ENCODE data around the gene SCG2.
"Not testable (repeated sequence)": the region's sequence is repeated elsewhere in the genome, so short reads cannot be mapped to it uniquely, and the experiment has no call there.

The SCG2 gene

DNA sequence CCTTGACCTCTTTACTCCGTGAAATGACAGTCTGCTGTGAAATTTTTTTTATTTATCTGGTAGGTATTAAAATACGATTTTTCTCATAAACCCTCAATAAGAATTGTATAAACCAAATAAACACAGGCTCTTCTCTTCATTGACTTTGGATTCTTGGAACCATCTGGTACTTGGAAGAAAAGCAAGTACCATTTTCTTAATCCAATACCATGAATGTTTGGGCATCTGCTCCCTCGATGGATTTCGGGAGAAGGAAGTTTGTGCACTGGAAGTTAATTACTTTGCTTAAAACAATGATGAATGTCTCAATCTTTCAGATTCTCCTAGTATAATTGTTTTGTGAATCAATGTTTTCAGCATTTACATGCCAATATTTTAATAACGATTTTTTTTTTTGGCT, 5.3 kb upstream of the SCG2 start:
- no peak for DNase-seq

DNA sequence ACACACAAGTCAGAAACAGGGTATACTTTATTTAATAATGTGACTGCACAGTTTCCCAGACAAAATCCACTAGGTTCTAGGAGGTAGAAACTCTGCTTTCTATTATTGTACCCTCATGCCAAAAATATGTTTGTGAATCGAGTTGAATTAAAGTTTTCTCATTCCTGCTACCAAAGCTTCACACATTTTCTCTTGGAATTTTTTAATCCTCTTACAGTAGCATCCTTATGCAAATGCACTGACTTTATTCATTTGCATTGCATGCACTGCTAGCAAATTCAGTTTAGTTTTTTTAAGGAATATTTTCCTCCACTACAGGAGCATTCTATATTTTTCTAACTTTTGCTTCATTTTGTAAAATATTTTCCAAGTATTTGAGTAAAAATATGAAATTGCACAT, 4.8 kb upstream of the SCG2 start:
- no peak for DNase-seq

DNA sequence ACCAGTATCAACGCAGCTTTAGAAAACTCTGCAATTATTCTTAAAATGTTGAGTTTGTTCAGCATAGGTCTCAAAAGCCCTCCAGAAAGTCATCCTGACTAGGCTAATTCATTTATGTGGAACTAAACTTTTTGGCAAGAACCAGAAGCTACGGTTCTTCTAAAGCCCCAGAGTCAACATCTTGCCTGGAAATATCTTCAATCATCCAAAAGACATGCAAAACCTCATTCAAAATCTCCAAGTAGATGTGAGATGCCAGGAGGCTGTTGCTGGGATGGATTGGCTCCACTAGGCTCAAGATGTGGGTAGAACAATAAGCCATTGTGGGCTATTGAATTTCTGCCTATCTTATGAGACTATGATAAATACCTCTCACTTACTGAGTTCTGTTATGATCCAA, 2.1 kb upstream of the SCG2 start:
- DNase-seq, result no peak

DNA sequence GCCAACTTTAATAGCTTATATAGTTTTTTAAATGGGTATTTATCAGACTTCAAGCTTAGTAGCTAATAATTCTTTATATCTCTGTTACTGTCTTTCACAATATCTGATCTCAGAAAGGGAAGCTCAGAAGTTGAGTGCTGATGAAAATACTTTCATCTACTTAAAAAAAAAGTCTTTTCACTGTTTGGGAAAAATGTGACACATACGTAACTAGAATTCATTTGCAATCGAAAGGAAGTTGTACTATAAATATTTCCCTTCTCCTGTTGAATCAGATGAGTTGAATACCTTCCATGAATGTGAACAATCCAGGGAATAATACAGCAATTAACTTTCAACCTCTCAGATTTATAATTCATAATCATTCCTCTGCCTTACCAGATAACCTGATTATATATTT, 811 bp upstream of the SCG2 start:
- DNase-seq, result no peak

DNA sequence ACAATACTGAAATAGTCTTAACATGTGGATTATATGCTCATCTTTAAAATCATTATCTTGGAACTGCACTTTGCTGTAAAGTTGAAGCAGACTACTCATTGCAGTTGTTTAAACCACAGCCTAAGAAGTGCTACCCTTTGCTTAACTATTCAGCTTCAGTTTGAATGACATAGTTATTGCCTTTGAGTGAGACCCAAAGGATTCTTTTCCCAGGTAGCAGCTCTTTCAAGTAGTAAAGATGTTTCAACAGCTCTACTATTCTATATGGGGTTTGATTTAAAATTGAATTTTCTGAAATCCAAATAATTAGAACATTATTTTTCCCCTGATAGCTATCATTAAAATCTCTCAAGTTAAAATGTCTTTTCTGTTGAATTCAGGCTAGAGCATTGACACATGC, 1.1 kb downstream of the SCG2 start:
- DNase-seq, result no peak

DNA sequence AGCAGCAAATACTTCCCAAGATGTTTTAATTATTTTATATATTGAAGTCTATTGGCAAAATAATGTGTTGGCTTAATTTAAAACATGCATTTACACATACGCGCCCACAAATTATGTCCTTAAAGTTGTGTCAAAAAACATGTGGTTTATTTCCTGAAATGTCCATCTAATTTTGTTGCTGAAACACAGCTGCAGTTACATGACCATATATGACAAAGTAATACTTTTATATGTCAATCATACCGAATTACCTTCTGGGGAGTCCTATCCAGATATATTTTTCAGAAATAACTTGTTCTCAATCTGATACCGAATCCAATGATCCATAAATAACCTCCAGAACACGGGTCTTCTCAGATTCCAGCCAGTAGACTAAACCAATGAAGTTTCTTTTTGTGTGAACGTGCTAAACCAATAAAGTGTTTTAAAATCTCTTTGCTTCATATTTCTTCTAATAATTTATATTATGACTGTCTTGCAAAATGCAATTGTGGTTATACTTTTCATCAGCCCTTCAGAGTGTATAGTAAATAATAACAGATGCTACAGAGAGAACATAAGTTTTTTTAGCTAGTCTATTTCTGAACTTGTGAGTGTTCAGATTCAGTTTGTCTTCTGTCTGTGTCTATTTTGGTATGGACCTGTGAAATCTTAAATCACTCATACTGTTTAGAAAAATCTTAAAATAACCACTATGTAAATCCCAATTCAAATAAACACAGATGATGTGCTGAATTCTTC, 2.4 kb downstream of the SCG2 start:
- DNase-seq, result no peak

DNA sequence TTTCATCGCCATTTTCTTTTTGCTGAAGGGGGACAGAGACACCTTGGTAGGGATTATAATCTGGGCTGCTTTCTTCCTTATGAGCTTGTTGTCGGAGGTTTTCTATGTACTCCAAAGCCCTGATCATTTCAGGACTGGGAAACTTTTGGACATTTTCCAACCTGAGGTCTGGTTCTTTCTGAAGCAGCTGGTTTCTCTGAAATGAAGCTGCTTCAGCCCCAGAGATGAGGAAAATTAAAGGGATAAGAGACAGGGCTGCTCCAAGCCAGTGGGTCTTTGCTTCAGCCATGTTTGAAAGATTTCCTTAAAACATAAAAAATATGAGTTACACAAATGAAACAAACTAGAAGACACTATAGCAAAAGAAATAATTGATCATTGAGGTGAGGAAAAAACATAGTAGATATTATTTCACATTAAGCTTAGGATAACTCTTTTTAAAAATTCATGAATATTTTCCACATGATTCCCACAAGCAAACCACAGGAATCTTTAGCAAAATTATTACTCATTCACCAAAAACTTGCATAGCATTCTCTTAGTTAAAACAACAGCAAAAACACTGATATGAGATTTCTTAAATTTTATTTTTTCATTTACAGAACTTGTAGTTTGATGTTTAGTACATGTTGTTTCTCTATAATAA, 3.0 kb downstream of the SCG2 start:
- DNase-seq, result no peak

DNA sequence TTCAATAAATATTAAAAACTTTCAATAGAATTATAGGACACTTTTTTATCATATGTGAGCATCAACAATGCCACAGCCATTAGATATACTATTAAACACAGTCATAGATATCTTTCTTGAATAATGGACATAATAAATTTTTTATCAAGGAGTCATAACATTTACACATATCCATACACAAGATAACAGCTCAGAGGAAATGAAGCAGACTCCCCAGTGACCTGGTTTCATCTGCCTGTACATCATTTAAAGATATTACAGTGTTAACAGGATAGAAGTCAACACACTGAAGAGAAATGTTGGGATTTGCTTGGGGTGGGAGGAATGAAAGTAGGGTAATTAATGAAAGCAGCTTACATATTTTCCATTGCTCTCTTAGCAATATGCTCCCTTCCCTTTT, 5.1 kb downstream of the SCG2 start:
- DNase-seq, result no peak

DNA sequence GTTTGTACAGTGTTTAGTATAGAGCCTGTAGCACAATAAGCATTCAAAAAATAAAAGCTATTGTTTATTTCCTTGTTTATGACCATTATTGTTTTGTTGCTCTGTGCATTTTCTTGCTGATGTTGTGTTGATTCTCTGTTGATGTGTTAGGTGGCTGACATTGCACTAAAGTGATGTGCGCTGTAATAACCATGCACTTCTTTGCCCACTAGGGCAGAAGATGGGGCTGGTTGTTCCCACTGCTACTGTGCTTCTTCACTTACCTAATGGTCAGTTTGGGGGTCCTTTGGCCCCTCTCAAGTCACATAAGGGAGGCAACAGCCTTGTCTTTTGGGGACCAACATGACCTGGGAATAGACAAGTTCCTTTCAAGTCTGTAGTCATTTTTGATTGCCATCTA, 6.0 kb downstream of the SCG2 start:
- no peak for DNase-seq

DNA sequence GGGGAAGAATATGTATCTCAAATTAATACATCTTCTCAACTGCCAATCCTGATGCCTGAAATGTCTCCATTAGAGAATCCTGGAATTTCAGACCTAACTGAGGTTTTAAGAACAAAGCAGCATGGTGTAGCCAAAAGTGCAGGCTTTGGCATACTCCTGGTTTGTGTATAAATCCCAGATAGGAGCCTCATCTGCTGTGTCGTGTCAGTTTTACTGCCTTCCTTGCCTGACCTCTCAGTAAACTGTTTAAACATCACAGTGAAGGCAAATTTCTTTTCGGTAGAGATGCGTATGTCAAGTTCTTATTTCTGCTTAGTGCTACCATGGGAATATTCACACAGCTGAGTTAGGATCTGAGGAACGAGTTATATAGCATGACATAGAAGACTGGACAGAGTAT, 7.3 kb downstream of the SCG2 start:
- DNase-seq, result no peak

DNA sequence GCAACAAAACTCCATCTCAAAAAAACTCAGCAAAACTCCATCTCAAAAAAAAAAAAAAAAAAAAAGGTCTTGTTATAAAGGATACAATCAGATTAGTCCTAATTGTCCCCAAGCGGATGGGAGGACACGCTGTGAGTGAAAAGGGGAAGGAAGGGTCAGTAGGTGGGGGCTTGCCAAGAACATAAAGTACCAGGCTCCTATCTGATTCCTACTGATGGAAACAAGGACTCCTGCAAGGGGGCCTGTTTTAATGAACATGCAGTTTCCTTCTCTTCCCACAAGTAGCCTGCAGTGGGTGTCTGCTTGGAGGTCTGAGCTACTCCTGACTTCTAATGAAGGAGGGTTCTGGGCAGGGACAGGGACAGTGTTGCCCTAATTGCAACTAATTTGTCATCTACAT, 7.9 kb downstream of the SCG2 start:
- DNase-seq, result no peak

DNA sequence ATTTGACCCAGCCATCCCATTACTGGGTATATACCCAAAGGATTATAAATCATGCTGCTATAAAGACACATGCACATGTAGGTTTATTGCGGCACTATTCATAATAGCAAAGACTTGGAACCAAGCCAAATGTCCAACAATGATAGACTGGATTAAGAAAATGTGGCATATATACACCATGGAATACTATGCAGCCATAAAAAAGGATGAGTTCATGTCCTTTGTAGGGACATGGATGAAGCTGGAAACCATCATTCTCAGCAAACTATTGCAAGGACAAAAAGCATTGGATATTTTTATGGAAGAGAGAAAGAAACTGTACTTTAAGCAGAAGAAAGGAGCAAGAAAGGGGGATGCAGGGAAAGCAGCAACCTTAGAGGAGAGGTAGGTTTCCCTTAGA, 9.5 kb downstream of the SCG2 start:
- DNase-seq, result not testable (repeated sequence)

DNA sequence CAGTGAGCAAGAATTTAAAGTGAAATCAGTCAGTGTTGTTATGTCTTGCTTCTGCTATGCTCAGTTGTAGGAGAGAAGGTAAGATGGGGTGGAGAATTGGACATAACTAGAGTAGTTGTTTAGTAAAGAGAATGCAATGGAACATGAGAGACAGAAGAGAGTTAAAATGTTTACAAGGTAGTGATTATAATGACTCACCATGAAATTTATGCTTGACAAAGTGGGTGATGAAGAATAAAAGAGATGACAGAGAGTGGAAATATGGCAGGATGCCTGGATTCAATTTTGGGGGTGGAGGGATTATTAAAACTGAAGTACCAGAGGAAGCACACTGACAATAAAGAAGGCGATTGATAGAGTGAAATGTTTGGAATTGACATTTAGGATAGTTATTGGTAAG, 10.6 kb downstream of the SCG2 start:
- DNase-seq, result no peak

DNA sequence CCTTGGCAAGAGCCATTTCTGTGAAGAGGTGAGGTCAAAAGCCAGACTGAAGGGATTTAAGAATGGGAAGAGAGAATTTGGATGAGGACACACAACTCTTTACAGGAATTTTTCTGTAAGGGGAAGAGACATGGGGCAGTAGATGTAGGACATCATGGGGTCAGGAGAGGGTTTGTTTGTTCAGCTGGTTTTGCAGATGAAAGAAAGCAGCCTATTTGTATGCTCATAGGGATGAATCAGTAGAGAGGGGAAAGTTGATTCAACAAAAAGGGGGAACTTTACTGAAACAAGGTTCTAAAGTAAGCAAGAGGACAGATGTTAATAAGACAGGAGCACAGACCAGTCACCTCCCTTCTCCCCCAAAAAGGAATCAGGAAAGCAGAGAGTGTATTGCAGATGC, 11.2 kb downstream of the SCG2 start:
- no peak for DNase-seq

DNA sequence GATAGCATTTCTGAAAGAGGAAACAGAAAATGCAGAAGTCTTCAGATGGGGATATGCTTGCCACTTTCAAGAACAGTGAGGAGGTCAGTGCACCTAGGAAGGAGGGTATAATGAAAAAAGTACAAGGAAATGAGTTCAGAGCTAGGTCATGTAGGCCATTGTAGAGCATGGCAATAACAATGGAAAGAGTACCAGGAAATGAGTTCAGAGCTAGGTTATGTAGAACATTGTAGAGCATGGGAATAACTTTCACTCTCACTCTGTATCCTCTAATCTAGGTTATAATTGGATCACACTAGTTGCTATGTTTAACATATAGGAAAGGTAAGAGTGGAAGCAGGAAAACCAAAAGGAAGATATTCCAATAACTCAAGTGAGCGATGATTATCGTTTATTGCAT, 12.3 kb downstream of the SCG2 start:
- no peak for DNase-seq

DNA sequence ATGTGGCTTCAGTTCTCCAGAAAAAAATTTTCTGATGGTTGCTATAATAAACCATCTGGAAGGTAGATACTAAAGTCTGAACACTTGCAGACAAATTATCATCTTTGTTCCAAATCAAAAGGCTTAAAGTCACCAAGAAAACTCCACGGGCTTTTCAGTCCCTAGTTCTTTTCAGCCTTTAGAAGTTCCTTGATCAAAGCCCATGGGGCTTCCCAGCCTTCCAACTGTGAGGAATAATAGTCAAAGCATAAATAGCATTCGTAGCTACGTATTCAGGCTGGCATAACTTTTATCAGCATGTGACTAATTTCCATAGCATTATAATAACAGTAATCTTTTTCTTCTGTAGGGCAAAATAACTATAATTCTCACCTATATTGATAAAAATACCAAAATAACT, 13.9 kb downstream of the SCG2 start:
- no peak for DNase-seq

DNA sequence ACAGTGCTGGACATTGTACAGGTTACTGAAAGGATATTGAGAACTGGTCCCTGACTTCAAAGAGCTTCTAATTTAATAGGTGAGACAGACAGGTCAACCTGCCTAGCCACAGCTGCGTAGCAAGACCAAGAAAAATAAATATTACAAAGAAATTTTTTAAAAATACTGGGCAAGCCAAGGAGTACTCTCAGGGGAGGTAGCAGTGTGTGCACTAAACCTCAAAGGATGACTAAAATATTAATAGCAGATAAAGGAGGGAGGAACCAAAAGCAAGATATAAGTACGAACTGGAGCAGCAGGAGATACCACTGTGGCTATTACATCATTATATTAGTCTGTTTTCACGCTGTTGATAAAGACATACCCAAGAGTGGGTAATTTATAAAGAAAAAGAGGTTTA, 14.9 kb downstream of the SCG2 start:
- DNase-seq, result no peak

DNA sequence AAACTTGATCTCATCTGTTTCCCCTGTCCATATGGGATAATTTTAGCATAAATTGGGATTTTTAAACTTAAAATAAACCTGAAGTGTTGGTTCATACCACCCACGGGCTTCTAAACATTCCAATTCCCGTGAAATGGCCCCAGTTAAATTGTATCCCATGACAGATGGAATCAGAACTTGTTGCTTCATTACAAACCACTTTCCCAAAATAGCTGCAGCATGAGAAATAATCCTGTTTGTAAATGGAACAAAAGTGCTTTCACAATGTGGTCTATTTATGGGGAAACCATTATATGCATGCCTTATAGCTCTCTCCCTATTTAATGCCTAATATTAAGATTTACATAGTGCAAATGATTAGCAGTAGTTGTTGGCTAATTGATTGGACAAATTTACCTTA, 15.9 kb downstream of the SCG2 start:
- DNase-seq, result no peak

DNA sequence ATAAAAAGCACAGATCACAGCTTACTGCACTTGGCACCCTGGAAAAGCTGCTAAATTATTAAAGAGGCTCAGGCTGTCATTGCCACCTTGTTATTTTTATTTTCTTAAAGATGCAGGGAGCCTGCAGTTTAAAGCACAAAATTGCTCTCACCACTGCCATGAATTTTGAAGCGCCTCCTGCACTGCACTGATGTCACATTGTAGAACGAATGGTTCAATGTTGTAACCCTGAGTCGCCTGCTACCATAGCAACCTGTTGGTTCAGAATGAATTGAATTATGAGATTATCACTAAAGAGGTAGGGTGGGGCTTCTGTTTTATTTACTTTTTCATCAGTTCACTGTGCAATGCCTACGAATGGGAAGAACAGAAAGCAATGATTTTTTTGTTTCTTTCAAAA, 16.5 kb downstream of the SCG2 start:
- DNase-seq, result no peak

DNA sequence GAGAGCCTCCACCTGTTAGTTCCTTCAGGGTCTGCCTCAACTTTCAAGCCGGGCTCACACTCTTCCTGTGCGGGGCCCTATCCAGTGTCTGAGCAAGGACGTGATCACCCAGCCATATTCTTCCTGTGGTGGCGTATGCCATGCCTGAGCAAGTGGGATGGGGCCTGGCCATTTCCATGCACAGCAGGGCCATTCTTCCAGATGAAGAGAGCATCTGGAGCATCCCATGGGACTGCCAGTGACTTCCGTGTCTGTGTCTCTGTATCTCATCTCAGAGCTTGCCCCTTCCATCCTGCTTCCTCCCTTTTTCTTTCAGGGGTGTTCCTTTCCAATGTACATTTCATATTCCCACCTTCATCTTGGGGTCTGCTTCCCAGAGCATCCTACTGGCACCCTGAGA, 20.2 kb downstream of the SCG2 start:
- no peak for DNase-seq

DNA sequence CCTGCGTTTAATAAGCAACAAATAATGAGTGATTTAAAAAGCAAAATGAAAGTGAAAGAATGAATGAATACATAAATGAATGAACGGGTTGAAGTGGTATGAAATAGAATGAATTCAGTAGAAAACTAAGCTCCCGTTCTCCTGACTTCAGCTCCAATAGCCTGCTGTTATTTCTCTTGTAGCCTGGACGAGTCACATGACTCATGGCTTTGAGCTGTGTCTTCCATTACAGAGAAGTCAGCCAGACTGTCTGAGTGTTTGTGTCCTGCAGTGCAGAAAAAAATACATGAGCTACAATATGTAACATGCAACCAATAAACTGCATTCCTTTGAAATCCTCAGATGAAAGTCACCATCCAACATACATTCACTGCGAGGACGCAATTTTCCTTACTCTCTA, 21.2 kb downstream of the SCG2 start:
- DNase-seq, result no peak

DNA sequence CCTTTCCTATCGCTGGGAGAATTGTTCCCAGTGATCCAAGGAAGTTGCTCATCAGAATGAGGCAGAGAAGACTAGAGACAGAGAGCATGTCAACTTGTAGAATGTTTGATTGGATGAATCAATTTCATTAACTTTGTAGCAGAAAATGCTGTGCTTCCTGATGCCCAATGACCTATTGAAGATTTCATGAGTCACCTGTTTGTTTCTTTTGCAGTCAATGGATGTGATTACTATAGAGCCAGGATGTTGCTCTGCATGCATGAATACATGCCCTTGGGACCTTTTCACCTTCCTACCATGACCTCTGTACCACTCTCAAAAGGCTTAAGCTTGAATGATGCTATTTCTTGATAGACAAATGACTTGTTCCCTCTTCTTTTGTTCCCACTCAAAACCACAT, 23.3 kb downstream of the SCG2 start:
- DNase-seq, result no peak

DNA sequence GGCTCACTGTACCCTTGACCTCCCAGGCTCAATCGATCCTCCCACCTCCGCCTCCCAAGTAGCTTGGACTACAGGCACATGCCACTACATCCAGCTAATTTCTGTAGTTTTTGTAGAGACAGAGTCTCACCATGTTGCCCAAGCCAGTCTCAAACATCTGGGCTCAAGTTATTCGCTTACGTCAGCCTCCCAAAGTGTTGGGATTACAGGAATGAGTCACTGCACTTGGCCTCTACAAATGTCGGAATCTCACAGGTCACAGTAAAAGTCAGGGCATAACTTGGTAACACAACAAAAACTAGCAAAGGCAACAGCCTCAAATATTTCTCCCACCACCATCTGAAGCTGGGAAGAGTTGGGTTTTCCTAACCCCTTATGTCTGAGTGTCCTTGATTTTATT, 25.3 kb downstream of the SCG2 start:
- no peak for DNase-seq

DNA sequence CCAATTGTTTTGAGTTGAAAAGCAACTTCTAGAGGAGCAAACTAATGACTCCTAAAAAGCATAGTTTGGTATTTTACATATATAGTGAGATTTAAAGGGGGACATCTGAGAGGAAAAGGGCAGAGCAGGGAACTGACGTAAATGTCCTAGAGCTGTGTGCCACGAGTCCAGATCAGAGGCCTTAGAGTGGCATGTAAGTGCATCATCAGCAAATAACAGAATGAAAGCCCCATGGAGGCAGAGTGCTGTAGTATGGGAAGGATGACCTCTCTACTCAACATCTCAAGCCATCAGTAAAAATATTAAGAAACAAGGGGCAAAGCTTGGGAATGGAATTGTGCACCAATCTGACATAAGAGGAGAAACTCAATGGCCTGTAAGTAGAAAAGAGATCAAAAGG, 31.4 kb downstream of the SCG2 start:
- DNase-seq, result no peak

DNA sequence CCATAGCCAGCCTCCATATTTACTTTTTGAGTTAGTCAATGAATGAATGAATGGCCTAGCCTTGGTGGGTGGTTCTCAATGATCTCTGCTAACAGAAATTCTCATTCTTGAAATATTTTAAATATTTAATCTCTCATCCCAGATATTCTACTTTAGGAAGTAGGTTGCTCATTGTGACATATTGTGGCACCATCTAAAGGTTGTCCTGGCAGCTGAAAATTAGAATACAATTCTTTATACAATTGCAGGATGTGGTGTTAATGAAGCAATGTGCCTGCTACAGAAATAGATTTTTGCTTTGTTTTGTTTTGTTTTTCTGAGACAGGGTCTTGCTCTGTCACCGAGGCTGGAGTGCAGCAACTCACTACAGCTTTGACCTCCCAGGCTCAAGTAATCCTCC, 35.8 kb downstream of the SCG2 start:
- DNase-seq, result no peak

All from stimulated activated CD8-positive, alpha-beta memory T cell treated with anti-CD3 and anti-CD28 coated beads, Interleukin-4, amount 100 ng/mL, for 48 hours (primary cell).